Hepatocyte (in vitro differentiated cells): ENCODE measurements around the gene RCN1. TPM values are rescaled to one million over a fixed set of nuclear protein-coding genes. Genes with fewer than 3 reads are reported as not detected.

Experiments used
- DNase-seq: peaks from one replicate; pipeline ENCODE4 v3.0.0-alpha.2; 2016; ENCODE audit warnings: low spot score
- H2AFZ ChIP-seq: fragments of 200-600 bp; sonication (generic); 2 replicates; pipeline ENCODE4 v1.6.0; 2016; ENCODE audit warnings: antibody characterized with exemption, mild to moderate bottlenecking
- H3K27ac ChIP-seq: fragments of 200-600 bp; sonication (generic); 2 replicates; pipeline ENCODE4 v1.5.1; 2016; ENCODE audit warnings: mild to moderate bottlenecking
- H3K27me3 ChIP-seq: fragments of 200-600 bp; sonication (generic); 2 replicates; pipeline ENCODE4 v1.6.1; 2016
- H3K36me3 ChIP-seq: fragments of 200-600 bp; sonication (generic); replicated peaks from 2 replicates; pipeline ENCODE4 v1.5.1; 2016; ENCODE audit warnings: low read depth; ENCODE audit not compliant: insufficient read depth
- H3K4me1 ChIP-seq: fragments of 200-600 bp; sonication (generic); 2 replicates; pipeline ENCODE4 v1.5.1; 2016; ENCODE audit warnings: mild to moderate bottlenecking, moderate library complexity; ENCODE audit not compliant: insufficient read depth
- H3K4me2 ChIP-seq: fragments of 200-600 bp; sonication (generic); 2 replicates; pipeline ENCODE4 v1.6.0; 2016
- H3K4me3 ChIP-seq: fragments of 200-600 bp; sonication (generic); 2 replicates; pipeline ENCODE4 v1.5.1; 2016; ENCODE audit warnings: mild to moderate bottlenecking
- H3K79me2 ChIP-seq: fragments of 200-600 bp; sonication (generic); 2 replicates; pipeline ENCODE4 v1.6.0; 2017; ENCODE audit warnings: mild to moderate bottlenecking
- H3K9me2 ChIP-seq: fragments of 200-600 bp; sonication (generic); replicated peaks from 2 replicates; pipeline ENCODE4 v1.6.0; 2017; ENCODE audit warnings: mild to moderate bottlenecking; ENCODE audit not compliant: insufficient read depth
- H3K9me3 ChIP-seq: fragments of 200-600 bp; sonication (generic); 2 replicates; pipeline ENCODE4 v1.5.1; 2016; ENCODE audit warnings: low read depth, mild to moderate bottlenecking
- H4K20me1 ChIP-seq: fragments of 200-600 bp; sonication (generic); 2 replicates; pipeline ENCODE4 v1.6.0; 2016; ENCODE audit warnings: mild to moderate bottlenecking; ENCODE audit not compliant: insufficient read depth, poor library complexity, severe bottlenecking
- EZH2 ChIP-seq: fragments of 200-600 bp; sonication (generic); IDR thresholded peaks from 2 replicates; pipeline ENCODE4 v1.6.1; 2016; ENCODE audit warnings: antibody characterized with exemption, mild to moderate bottlenecking, borderline replicate concordance
- EZH2phosphoT487 ChIP-seq: fragments of 200-600 bp; sonication (generic); IDR thresholded peaks from one replicate; pipeline ENCODE4 v1.6.1; 2018; ENCODE audit warnings: antibody characterized with exemption, mild to moderate bottlenecking, low read depth, moderate library complexity; ENCODE audit not compliant: unreplicated experiment, severe bottlenecking
- WGBS: methylation state at CpG from one replicate; pipeline ENCODE4 v1.1.6; 2016; ENCODE audit warnings: low lambda C conversion rate; ENCODE audit errors: missing lambda C conversion rate; 5-methylcytosine and 5-hydroxymethylcytosine counted together
- polyA plus RNA-seq: library from polyadenylated mRNA; unstranded; fragments of >200 nt; fragmentation: Nextera tagmentation; extraction: Ambion mirVana; gene quantifications from 2 replicates; pipeline ENCODE4 v1.2.1, GENCODE V29; 2016
- total RNA-seq: library from RNA; depleted of rRNA; stranded (reverse); fragments of >200 nt; gene quantifications from 2 replicates; pipeline ENCODE4 v1.2.3, GENCODE V29; 2014
- TF ChIP-seq, protein P1 (sequence below): fragments of 200-600 bp; sonication (generic); IDR thresholded peaks from 2 replicates; pipeline ENCODE4 v1.5.1; 2016; ENCODE audit warnings: antibody characterized with exemption, mild to moderate bottlenecking; ENCODE audit not compliant: poor library complexity

Gene RCN1
- total and polyA plus RNA-seq, 2 experiments from 2014 or later = 258 to 412 TPM

DNA sequence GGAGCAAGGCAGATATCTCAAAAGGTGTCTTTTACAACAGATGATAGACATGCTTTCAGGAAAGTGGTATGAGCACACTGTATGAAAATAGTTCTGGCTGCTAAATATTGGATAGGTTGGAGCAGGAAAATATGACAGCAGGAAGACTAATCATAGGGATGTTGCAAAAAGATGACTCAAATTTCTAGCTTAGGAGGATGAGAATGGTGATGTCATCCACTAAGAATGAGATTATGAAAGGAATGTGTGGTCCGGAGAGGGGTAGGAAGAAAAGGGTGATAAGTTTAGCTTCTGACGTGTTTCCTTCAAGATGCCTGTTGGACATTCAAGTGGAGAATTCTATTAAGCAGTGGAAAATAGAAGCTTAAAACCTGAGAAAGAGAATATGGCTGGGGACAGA is 46.4 kb downstream of the RCN1 start:
- no peak for TF ChIP-seq EZH2
- TF ChIP-seq, protein P1, sequence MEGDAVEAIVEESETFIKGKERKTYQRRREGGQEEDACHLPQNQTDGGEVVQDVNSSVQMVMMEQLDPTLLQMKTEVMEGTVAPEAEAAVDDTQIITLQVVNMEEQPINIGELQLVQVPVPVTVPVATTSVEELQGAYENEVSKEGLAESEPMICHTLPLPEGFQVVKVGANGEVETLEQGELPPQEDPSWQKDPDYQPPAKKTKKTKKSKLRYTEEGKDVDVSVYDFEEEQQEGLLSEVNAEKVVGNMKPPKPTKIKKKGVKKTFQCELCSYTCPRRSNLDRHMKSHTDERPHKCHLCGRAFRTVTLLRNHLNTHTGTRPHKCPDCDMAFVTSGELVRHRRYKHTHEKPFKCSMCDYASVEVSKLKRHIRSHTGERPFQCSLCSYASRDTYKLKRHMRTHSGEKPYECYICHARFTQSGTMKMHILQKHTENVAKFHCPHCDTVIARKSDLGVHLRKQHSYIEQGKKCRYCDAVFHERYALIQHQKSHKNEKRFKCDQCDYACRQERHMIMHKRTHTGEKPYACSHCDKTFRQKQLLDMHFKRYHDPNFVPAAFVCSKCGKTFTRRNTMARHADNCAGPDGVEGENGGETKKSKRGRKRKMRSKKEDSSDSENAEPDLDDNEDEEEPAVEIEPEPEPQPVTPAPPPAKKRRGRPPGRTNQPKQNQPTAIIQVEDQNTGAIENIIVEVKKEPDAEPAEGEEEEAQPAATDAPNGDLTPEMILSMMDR = no peak
- no peak for TF ChIP-seq EZH2phosphoT487
- Histone ChIP-seq H4K20me1 (no peaks in the 10 kb centered on the region), H3K27me3 (no peaks in the 10 kb centered on the region), H3K36me3 (no peaks in the 10 kb centered on the region), H3K4me3 (no peak overlapping the region), H3K9me2 (no peaks in the 10 kb centered on the region), H3K9me3 (no peaks in the 10 kb centered on the region), H3K27ac (peak overlapping the region; percentile 70), H2AFZ (no peak overlapping the region), H3K4me1 (no peaks in the 10 kb centered on the region), H3K79me2 (no peaks in the 10 kb centered on the region), H3K4me2 (no peak overlapping the region)
- WGBS = 38% methylated on average over 2 of the region's 2 CpGs
- peak; percentile 63 for DNase-seq

DNA sequence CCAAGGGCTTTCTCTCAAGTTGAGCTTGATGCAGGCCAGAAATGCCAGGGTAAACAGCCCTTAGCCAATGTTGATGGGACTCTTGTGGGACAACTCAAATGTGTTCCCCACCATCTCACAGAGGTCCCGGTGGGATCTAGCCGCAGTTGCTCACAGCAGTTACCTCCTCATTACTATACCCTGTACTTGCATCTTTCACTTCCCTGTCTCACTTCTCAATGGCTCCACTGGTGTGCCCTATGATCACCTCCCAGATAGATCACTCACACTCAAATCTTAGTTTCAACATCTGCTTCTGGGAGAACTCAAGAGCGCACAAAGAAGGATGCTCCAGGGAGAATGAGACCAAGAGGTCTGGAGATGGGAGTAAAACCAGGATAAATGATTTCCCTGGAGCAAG is 47.0 kb downstream of the RCN1 start:
- no peak for TF ChIP-seq EZH2
- TF ChIP-seq, protein P1 = no peak
- TF ChIP-seq EZH2phosphoT487 = no peak
- H3K4me1 ChIP-seq = no peaks in the 10 kb centered on the region
- H2AFZ ChIP-seq = no peak overlapping the region
- no peaks in the 10 kb centered on the region for H3K27me3 ChIP-seq
- no peak overlapping the region for H3K4me2 ChIP-seq
- no peaks in the 10 kb centered on the region for H3K9me2 ChIP-seq
- H3K9me3 ChIP-seq = no peaks in the 10 kb centered on the region
- no peaks in the 10 kb centered on the region for H3K79me2 ChIP-seq
- H4K20me1 ChIP-seq = no peaks in the 10 kb centered on the region
- no peak overlapping the region for H3K4me3 ChIP-seq
- 98% methylated on average over 3 of the region's 3 CpGs for WGBS
- no peaks in the 10 kb centered on the region for H3K36me3 ChIP-seq
- DNase-seq = no peak
- peak overlapping the region; percentile 38 for H3K27ac ChIP-seq

GRCh38 chr11:32138902-32139301 is 48.0 kb downstream of the RCN1 start:
- no peak for DNase-seq
- Histone ChIP-seq H4K20me1 (no peaks in the 10 kb centered on the region), H3K4me2 (no peak overlapping the region), H3K27me3 (no peaks in the 10 kb centered on the region), H3K36me3 (no peaks in the 10 kb centered on the region), H2AFZ (no peak overlapping the region), H3K27ac (no peak overlapping the region), H3K79me2 (no peaks in the 10 kb centered on the region), H3K9me2 (no peaks in the 10 kb centered on the region), H3K9me3 (no peaks in the 10 kb centered on the region), H3K4me3 (no peak overlapping the region), H3K4me1 (no peaks in the 10 kb centered on the region)
- TF ChIP-seq, protein P1 = no peak
- TF ChIP-seq EZH2 = no peak
- no peak for TF ChIP-seq EZH2phosphoT487
- 92% methylated on average over 3 of the region's 3 CpGs for WGBS
